ENCODE measurements around the gene PLEKHA4.

GRCh38 chr19:48877855-48878195 is 9.4 kb upstream of the PLEKHA4 start:
- TF ChIP-seq CCAR2 (IDR thresholded peaks at IDR 0.05; ENCODE audit: low read depth, low read length) (no peak), ATF2 (CRISPR knock-in tag; IDR thresholded peaks at IDR 0.05) (no peak), ZBTB43 (CRISPR knock-in tag; IDR thresholded peaks at IDR 0.05) (no peak), ZNF696 (CRISPR knock-in tag; conservative IDR thresholded peaks at IDR 0.05) (no peak), YY1 (IDR thresholded peaks at IDR 0.05; ENCODE audit: borderline replicate concordance in 1 of 3, control insufficient read depth in 1 of 3, extremely low read depth in 1 of 3, insufficient read depth in 3 of 3, insufficient read length in 1 of 3, insufficient replicate concordance in 2 of 3, low read depth in 1 of 3, low read length in 2 of 3) (no peak), ZNF263 (CRISPR knock-in tag; IDR thresholded peaks at IDR 0.05; ENCODE audit: borderline replicate concordance) (no peak), ZBTB40 (IDR thresholded peaks at IDR 0.05) (no peak), ZBTB40 (CRISPR knock-in tag; IDR thresholded peaks at IDR 0.05) (no peak), CTBP1 (IDR thresholded peaks at IDR 0.05; ENCODE audit: borderline replicate concordance) (no peak), RAD21 (CRISPR knock-in tag; conservative IDR thresholded peaks at IDR 0.05 in 1 of 2, IDR thresholded peaks at IDR 0.05 in 1 of 2) (no peak), ZNF140 (CRISPR knock-in tag; IDR thresholded peaks at IDR 0.05) (no peak)
